Activated T-helper 1 cell treated with anti-CD3 and anti-CD28 coated beads, Interleukin-12 subunit alpha, Interleukin-12 subunit beta, Interleukin-2, Interleukin-4 antibody, amounts not matched to agents 30 ng/mL and 10 ng/mL and 1 ng/mL, durations not matched to agents 14 hours and 24 hours and 36 hours (primary cell): ENCODE results near the gene POU2F3. TPM values are rescaled to one million over a fixed set of nuclear protein-coding genes. Genes with fewer than 3 reads are reported as not detected.
"Not testable (repeated sequence)": the region's sequence is repeated elsewhere in the genome, so short reads cannot be mapped to it uniquely, and the experiment has no call there.

Source experiments
- DNase-seq: peaks from one replicate; pipeline ENCODE4 v3.0.0; 2021; ENCODE audit warnings: low spot score
- H3K27ac Mint-ChIP-seq: one replicate; pipeline ENCODE4 v1.8.0; 2021; ENCODE audit warnings: mild to moderate bottlenecking, mixed read lengths
- H3K27me3 Mint-ChIP-seq: one replicate; pipeline ENCODE4 v1.8.0; 2022; ENCODE audit warnings: mild to moderate bottlenecking, moderate library complexity, mixed read lengths; ENCODE audit not compliant: insufficient read depth
- H3K36me3 Mint-ChIP-seq: one replicate; pipeline ENCODE4 v1.8.0; 2021; ENCODE audit warnings: low read depth, mixed read lengths
- H3K4me1 Mint-ChIP-seq: one replicate; pipeline ENCODE4 v1.8.0; 2021; ENCODE audit warnings: low read depth, mixed read lengths
- H3K4me3 Mint-ChIP-seq: one replicate; pipeline ENCODE4 v1.8.0; 2021; ENCODE audit warnings: mild to moderate bottlenecking, moderate library complexity, mixed read lengths
- H3K9me3 Mint-ChIP-seq: one replicate; pipeline ENCODE4 v1.8.0; 2021; ENCODE audit warnings: mixed read lengths
- intact Hi-C: fragments of 100-400 bp; cut with micrococcal nuclease; formaldehyde crosslinking; loops from one replicate; pipeline ENCODE4 v1.15.1; 2024
- total RNA-seq: library from RNA; stranded (reverse); gene quantifications from 2 replicates; pipeline ENCODE4 v1.2.3, GENCODE V29; 2022

Gene POU2F3
- total RNA-seq, 1 donor from 2014 or later: 0.36 TPM

DNA sequence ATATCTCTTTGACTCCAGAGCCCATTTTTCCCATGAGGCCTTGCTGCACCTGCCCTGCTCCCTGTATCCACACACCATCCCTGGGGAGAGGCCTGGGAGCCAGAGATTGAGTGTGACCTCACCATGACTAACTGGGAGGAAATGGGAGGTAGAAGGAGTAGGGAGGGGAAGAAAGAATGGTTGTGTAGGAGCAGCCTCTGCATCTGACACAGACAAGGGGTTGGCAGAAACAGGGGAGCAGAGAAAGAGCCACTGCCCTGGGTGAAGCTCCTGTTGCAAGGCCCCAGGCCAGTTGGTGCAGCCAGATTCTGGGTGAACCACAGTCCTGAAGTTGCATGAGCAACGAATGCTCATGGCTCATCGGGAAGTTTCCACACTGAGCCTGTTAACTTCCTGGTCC, 32.4 kb downstream of the POU2F3 start:
- Mint-ChIP-seq H3K27ac (no peak overlapping the region), H3K4me3 (no peak overlapping the region), H3K27me3 (peaks cover 37% of the 10 kb centered on the region), H3K9me3 (no peaks in the 10 kb centered on the region), H3K36me3 (no peaks in the 10 kb centered on the region), H3K4me1 (peaks cover 7% of the 10 kb centered on the region)
- DNase-seq: no peak
- intact Hi-C loops: no loop called here

GRCh38 chr11:120273432-120273831, 33.5 kb downstream of the POU2F3 start:
- peaks cover 7% of the 10 kb centered on the region for H3K4me1 Mint-ChIP-seq
- no peak for DNase-seq
- H3K27me3 Mint-ChIP-seq: peaks cover 38% of the 10 kb centered on the region
- no peak overlapping the region for H3K27ac Mint-ChIP-seq
- no peaks in the 10 kb centered on the region for H3K9me3 Mint-ChIP-seq
- intact Hi-C loops: no loop called here
- H3K4me3 Mint-ChIP-seq: no peak overlapping the region
- no peaks in the 10 kb centered on the region for H3K36me3 Mint-ChIP-seq

DNA sequence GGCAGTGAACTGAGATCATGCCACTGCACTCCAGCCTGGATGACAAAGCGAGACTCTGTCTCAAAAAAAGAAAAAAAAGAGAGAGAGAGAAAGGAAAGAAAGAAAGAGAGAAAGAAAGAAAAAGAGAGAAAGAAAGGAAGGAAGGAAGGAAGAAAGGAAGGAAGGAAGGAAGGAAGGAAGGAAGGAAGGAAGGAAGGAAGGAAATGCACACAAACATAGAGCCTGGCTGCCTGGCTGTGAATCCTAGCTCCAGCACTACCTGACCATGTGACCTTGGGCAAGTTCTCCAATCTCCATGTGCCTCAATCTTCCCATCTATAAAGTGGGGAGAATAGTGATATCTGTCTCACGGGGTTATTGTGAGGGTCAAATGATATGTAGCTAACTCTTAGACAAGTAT, 34.0 kb downstream of the POU2F3 start:
- H3K27ac Mint-ChIP-seq, H3K4me3 Mint-ChIP-seq, DNase-seq, H3K4me1 Mint-ChIP-seq, H3K9me3 Mint-ChIP-seq, H3K36me3 Mint-ChIP-seq, intact Hi-C loops: not testable (repeated sequence)
- H3K27me3 Mint-ChIP-seq: peaks cover 35% of the 10 kb centered on the region

DNA sequence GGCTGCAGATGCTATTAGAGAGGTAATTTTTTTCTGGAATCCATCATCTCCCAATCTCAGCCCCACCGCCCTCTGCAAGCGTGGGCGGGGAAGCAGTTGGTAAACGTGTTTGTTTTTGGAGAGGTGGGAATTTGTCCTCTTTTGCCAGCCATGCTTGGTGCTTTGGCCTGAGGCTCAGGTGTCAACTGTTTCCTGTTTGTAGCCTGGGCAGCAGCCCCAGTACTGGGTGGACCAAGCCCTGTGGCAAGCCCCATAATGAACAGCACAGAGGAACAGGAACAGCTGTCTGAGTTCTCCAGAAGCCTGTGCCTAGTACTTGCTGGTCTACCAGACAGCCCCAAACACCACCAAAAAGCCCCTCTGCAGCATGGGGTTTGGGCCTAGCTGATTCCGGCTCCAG, 39.6 kb downstream of the POU2F3 start:
- no peaks in the 10 kb centered on the region for H3K36me3 Mint-ChIP-seq
- intact Hi-C loops: no loop called here
- H3K27me3 Mint-ChIP-seq: peaks cover 18% of the 10 kb centered on the region
- no peak overlapping the region for H3K4me3 Mint-ChIP-seq
- H3K9me3 Mint-ChIP-seq: no peaks in the 10 kb centered on the region
- H3K27ac Mint-ChIP-seq: no peak overlapping the region
- no peaks in the 10 kb centered on the region for H3K4me1 Mint-ChIP-seq
- DNase-seq: no peak

DNA sequence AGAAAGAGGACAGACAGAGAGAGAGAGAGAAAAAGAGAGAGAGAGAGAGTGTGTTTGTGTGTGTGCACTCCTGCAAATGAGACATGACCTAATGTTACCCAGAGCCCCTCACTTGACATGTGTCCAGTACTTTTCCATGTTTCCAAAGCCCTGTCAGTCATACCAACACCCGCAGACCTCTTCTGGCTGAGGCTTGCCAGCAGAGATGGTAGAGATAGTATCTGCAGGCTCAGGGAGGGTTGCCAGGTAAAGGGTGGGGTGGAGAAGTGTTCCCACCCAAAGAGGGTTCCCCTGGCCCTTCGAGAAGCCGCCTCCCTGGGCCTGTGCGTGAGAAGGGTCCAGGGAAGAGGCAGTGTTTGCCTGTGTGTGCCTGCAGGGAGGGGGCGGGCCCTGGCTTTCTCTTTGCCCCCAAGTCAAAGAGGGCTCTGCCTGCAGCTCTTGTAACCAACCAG, 40.7 kb downstream of the POU2F3 start:
- Mint-ChIP-seq H3K4me3 (no peak overlapping the region), H3K4me1 (no peaks in the 10 kb centered on the region), H3K27ac (no peak overlapping the region), H3K9me3 (no peaks in the 10 kb centered on the region), H3K27me3 (peaks cover 13% of the 10 kb centered on the region), H3K36me3 (no peaks in the 10 kb centered on the region)
- no peak for DNase-seq
- intact Hi-C loops: no loop called here

GRCh38 chr11:120281143-120281795, 41.3 kb downstream of the POU2F3 start:
- Mint-ChIP-seq H3K27ac (no peak overlapping the region), H3K4me3 (no peak overlapping the region), H3K36me3 (no peaks in the 10 kb centered on the region), H3K9me3 (no peaks in the 10 kb centered on the region), H3K27me3 (peaks cover 13% of the 10 kb centered on the region), H3K4me1 (no peaks in the 10 kb centered on the region)
- intact Hi-C loops: no loop called here
- no peak for DNase-seq

DNA sequence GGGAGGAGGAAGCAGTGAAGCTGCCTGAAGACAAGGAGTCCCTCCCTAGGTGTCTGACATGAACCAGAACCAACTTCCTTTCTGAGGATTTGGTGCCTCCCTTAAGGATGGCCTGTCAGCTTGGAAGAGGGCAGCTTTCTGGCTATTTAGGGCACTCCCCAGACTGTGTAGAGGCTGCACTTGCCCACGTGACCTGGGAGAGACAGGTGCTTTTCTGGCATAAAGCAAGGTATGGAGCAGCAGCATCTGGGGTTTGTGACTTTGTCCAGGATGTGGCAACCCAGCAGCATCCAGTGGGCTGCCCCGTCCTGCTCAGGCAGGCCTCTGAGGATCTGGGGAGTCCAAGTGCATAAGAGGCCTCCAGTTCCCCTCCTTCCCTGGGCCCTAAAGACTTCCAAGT, 43.2 kb downstream of the POU2F3 start:
- Mint-ChIP-seq H3K4me1 (no peaks in the 10 kb centered on the region), H3K4me3 (no peak overlapping the region), H3K36me3 (no peaks in the 10 kb centered on the region), H3K27me3 (peaks cover 20% of the 10 kb centered on the region), H3K27ac (no peak overlapping the region), H3K9me3 (no peaks in the 10 kb centered on the region)
- no peak for DNase-seq
- intact Hi-C loops: no loop called here

GRCh38 chr11:120284272-120284671, 44.3 kb downstream of the POU2F3 start:
- no peak overlapping the region for H3K4me3 Mint-ChIP-seq
- intact Hi-C loops: no loop called here
- DNase-seq: no peak
- peaks cover 20% of the 10 kb centered on the region for H3K27me3 Mint-ChIP-seq
- H3K4me1 Mint-ChIP-seq: no peaks in the 10 kb centered on the region
- no peak overlapping the region for H3K27ac Mint-ChIP-seq
- H3K9me3 Mint-ChIP-seq: no peaks in the 10 kb centered on the region
- H3K36me3 Mint-ChIP-seq: no peaks in the 10 kb centered on the region

GRCh38 chr11:120285256-120285655, 45.3 kb downstream of the POU2F3 start:
- Mint-ChIP-seq H3K4me1 (no peaks in the 10 kb centered on the region), H3K9me3 (no peaks in the 10 kb centered on the region), H3K27me3 (peaks cover 23% of the 10 kb centered on the region), H3K4me3 (no peak overlapping the region), H3K36me3 (no peaks in the 10 kb centered on the region), H3K27ac (no peak overlapping the region)
- no peak for DNase-seq
- intact Hi-C loops: no loop called here

DNA sequence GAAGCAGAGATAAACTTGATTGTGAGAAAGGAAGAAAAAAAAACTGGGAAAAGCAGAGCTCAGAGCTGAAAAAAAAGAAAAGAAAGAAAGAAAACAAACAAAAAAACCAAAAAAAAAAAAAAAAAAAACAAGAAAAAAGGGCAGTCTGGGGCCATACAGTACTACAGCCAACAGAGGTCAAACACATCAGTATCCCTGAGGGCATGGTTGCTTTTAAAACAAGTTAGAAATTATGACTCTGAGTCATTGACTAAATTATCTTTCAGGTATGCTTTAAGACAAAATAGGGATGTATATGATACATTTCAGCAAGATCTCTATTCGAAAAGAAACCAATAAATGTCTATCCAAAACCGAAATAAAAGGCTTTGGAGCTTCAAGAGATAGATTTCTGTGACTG, 48.1 kb downstream of the POU2F3 start:
- Mint-ChIP-seq H3K9me3 (no peaks in the 10 kb centered on the region), H3K4me3 (no peak overlapping the region)

DNA sequence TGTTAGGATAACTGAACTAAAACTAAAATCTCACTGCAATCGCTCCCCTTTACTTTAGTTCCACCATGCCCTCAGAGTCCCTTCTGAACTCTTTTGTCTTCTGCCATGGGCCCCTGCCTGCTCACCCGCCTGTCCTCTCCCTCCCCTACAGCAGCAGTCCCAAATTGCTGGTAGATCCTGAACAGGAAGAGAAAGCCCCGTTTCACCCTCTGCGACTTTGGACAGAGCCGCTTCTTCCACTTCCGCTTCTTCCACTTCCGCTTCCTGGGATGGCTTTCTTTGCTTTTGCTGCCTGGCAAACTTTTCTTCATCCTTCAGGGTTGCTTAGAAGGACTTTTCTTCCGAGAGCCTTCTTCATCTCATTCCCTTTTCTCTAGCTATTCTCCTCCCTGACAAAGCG, 49.5 kb downstream of the POU2F3 start:
- intact Hi-C loops: no loop called here
- H3K9me3 Mint-ChIP-seq: no peaks in the 10 kb centered on the region
- no peaks in the 10 kb centered on the region for H3K36me3 Mint-ChIP-seq
- no peak overlapping the region for H3K4me3 Mint-ChIP-seq
- no peaks in the 10 kb centered on the region for H3K4me1 Mint-ChIP-seq
- H3K27ac Mint-ChIP-seq: no peak overlapping the region
- H3K27me3 Mint-ChIP-seq: peaks cover 40% of the 10 kb centered on the region
- no peak for DNase-seq

More for the DNA sequence above, 48.1 kb downstream of the POU2F3 start:
- no peak for DNase-seq
- Mint-ChIP-seq H3K27me3 (peaks cover 28% of the 10 kb centered on the region), H3K4me1 (no peaks in the 10 kb centered on the region), H3K36me3 (no peaks in the 10 kb centered on the region), H3K27ac (no peak overlapping the region)
- intact Hi-C loops: no loop called here

DNA sequence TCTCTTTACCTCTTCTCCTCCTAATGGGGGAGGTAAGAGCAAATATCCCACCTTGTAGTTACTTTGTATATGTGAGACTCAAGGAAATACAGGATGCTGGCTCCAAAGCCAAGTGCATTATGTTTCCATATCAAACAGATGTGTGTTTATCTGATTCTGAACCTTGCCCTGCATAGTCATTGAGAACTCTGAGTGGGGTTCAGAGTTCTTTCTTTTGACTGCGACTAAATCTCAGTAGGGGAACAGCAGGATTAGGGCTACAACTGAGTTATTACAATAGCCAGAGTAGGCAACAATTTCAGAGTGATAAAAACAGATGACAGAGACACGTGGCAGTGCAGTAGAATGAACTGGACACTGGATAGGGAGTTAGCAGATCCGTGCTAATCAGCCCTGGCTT, 51.0 kb downstream of the POU2F3 start:
- H3K4me1 Mint-ChIP-seq: no peaks in the 10 kb centered on the region
- DNase-seq: no peak
- peaks cover 48% of the 10 kb centered on the region for H3K27me3 Mint-ChIP-seq
- no peaks in the 10 kb centered on the region for H3K9me3 Mint-ChIP-seq
- intact Hi-C loops: no loop called here
- H3K36me3 Mint-ChIP-seq: no peaks in the 10 kb centered on the region
- no peak overlapping the region for H3K27ac Mint-ChIP-seq
- no peak overlapping the region for H3K4me3 Mint-ChIP-seq

DNA sequence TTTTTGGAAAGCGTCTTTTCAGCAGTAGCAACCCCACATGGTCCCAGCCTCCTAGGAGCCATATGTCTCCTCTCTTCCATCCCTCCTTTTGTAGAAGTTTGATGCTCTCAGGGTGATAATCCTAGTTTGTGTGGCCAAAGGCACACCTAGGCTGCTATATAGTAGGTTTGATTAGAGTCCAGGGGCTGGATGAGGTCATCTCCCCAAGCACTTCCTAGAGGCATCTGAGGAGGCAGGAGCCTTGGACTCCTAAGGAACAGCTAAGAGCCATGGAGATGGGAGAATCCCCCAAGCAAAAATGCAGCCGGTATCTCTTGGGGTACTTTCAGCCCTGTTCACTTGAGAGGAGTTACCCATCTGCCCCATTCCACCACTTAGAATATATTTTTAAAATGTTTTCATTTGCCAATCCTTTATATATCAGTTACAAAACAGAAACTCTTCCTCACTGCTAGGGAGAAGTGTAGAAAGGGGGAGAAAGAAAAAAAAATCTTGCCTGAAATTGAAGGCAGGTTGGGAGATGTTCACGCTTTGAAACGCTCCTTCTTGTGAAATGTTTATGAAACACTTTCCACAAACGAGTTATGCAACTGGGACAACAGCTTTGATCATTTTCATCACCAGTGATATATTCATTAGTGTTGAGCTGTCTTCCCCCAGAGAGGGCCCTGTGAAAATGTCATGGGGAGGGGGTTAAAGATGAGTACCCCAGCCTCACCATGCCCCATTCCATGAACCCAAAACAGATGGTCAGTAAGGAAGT, 53.3 kb downstream of the POU2F3 start:
- Mint-ChIP-seq H3K4me3 (no peak overlapping the region), H3K27ac (no peak overlapping the region), H3K4me1 (no peaks in the 10 kb centered on the region), H3K9me3 (no peaks in the 10 kb centered on the region), H3K36me3 (no peaks in the 10 kb centered on the region), H3K27me3 (peaks cover 41% of the 10 kb centered on the region)
- intact Hi-C loops: no loop called here
- no peak for DNase-seq
